OCI-LY1 (cell line): ENCODE data around the gene PIP4K2A.

Experiments
- EZH2 ChIP-seq: fragments of 200-600 bp; sonication (generic), shearing (Covaris generic); IDR thresholded peaks from 2 replicates; pipeline ENCODE4 v1.8.0; 2017; ENCODE audit warnings: borderline replicate concordance, mixed run types, mild to moderate bottlenecking, antibody characterized with exemption, low read length, moderate library complexity, mixed read lengths
- TF ChIP-seq, protein P1 (sequence below): fragments of 200-600 bp; sonication (generic), shearing (Covaris generic); IDR thresholded peaks from 2 replicates; pipeline ENCODE4 v1.5.1; 2017; ENCODE audit warnings: mild to moderate bottlenecking, antibody characterized with exemption, low read length, moderate library complexity, mixed read lengths

GRCh38 chr10:22681301-22681700, 33.1 kb downstream of the PIP4K2A start:
- TF ChIP-seq EZH2: no peak
- TF ChIP-seq, protein P1, sequence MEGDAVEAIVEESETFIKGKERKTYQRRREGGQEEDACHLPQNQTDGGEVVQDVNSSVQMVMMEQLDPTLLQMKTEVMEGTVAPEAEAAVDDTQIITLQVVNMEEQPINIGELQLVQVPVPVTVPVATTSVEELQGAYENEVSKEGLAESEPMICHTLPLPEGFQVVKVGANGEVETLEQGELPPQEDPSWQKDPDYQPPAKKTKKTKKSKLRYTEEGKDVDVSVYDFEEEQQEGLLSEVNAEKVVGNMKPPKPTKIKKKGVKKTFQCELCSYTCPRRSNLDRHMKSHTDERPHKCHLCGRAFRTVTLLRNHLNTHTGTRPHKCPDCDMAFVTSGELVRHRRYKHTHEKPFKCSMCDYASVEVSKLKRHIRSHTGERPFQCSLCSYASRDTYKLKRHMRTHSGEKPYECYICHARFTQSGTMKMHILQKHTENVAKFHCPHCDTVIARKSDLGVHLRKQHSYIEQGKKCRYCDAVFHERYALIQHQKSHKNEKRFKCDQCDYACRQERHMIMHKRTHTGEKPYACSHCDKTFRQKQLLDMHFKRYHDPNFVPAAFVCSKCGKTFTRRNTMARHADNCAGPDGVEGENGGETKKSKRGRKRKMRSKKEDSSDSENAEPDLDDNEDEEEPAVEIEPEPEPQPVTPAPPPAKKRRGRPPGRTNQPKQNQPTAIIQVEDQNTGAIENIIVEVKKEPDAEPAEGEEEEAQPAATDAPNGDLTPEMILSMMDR: no peak
